Measurements from ENCODE around the gene PAGR1. TPM values are rescaled to one million over a fixed set of nuclear protein-coding genes. Genes with fewer than 3 reads are reported as not detected.
A peak's percentile ranks its signal among the peaks of the same experiment; 100 is the strongest.

Gene PAGR1
- polyA plus RNA-seq, 1 of the 3 experiments (the other 2 are of a cell fraction): 57.7 TPM

DNA sequence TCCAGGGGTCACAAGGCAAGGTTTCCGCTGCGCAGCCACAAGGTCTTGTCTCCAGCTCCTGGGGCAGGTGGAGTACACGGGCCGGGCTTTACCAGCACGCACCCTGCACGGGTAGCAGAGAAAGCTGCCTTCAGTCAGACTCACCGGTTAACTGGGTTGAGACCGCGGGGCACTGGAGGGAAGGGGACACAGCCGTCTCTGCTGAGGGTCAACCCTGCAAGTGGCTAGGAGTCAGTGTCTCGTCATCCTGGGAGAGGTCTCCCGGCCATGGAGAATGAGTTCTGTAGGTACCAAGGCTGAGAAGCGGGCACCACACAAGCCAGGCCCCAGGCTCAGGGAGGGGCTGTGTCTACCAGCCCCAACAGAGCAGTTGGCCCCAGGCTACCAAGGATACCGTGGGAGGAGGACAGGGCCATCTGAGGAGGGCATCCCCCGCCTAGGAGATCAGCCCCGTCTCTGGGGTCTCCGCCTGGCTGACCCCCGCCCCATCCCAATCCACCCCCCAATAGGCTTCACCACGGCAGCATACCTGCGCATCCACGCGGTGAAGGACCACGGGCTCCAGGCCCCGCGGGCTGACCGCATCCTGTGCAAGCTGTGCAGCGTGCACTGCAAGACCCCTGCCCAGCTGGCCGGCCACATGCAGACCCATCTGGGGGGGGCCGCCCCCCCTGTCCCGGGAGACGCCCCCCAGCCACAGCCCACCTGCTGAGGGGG, 6.8 kb upstream of the PAGR1 start (continued):
- TF ChIP-seq MEF2A (IDR thresholded peaks at IDR 0.05; ENCODE audit: borderline replicate concordance, low read depth): no peak
- TF ChIP-seq NRF1 (IDR thresholded peaks at IDR 0.05; ENCODE audit: low read depth, low read length): no peak
- TF ChIP-seq FOSL2 (IDR thresholded peaks at IDR 0.05; ENCODE audit: borderline replicate concordance, low read depth): no peak
- no peak for TF ChIP-seq EZH2phosphoT487 (IDR thresholded peaks at IDR 0.05; ENCODE audit: borderline replicate concordance, low read depth)
- no peak for TF ChIP-seq TEAD4 (IDR thresholded peaks at IDR 0.05; ENCODE audit: borderline replicate concordance, insufficient read depth)
- TF ChIP-seq RXRA (IDR thresholded peaks at IDR 0.05; ENCODE audit: borderline replicate concordance, low read depth): no peak
- TF ChIP-seq JUND (IDR thresholded peaks at IDR 0.05): no peak
- no peak for TF ChIP-seq POLR2AphosphoS5 (IDR thresholded peaks at IDR 0.05; ENCODE audit: low read depth, low read length)
- TF ChIP-seq SMC3 (IDR thresholded peaks at IDR 0.05; ENCODE audit: low read depth, low read length): no peak
- TF ChIP-seq RAD21 (IDR thresholded peaks at IDR 0.05; ENCODE audit: low read length): no peak
- TF ChIP-seq FOXJ3 (CRISPR knock-in tag; IDR thresholded peaks at IDR 0.05): no peak

DNA sequence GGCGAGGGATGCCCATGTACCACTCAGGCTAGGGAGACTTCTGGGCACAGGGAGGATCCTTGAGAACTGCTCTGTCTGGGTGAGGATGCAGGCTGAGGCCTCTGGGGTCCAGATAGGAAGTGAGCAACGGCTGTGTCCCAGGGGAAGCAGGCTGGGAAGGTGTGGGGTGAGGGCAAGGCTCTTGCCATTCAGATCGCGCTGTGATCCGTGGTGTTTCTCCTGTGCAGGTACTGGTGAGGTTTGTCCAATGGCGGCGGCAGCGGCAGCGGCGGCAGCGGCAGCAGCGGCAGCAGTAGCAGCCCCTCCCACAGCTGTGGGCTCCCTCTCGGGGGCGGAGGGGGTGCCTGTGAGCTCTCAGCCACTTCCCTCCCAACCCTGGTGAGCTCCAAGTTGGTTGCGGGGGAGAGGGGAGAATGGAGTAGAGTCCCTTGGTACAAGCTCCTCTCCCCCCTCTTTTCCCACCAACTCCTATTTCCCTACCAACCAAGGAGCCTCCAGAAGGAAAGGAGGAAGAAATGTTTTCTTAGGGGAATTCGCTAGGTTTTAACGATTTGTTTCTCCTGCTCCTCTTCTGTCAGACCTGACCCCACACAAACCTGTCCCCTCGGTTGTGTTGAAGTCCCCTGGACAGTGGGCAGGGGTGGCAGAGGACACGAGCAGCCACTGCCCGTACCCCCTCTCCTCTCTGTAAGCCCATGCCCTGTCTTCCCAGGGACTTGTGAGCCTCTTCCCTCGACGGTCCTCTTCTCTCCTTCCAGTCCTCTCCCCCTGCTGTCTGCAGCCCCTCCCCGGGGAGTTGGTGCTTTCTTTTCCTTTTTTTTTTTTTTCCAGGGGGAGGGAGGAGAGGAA, 5.9 kb upstream of the PAGR1 start:
- H3K27ac ChIP-seq (ENCODE audit: low read depth in 2 of 2, low read length in 1 of 2): peak overlapping the region; percentile 87 to 97
- WGBS (ENCODE audit: low lambda C conversion rate): 49% methylated on average over 13 of the region's 23 CpGs
- ChIA-PET POLR2A (interaction anchor here (0.7 kb wide), 1 partner anchor 218 kb away, joined by 3 read pairs; no protein-coding TSS in a partner anchor), CTCF (interaction anchor here (1.1 to 1.4 kb wide), 2 partner anchors 41 to 222 kb away, joined by 4 to 5 read pairs; no protein-coding TSS in a partner anchor)
- H3K9ac ChIP-seq: peak overlapping the region; percentile 18; the same call in 1 of the 2 replicates
- no peaks in the 10 kb centered on the region for H3K27me3 ChIP-seq (ENCODE audit: insufficient read depth)
- H3K79me2 ChIP-seq (ENCODE audit: insufficient read depth): peaks cover 65% of the 10 kb centered on the region
- peak overlapping the region in 1 of 2 experiments; percentile 16; a peak in 2 of 4 replicates for H3K4me3 ChIP-seq (ENCODE audit: low read depth in 2 of 2, low read length in 1 of 2)
- peaks cover 42% of the 10 kb centered on the region for H3F3A ChIP-seq (replicated peaks; ENCODE audit: insufficient read depth)
- H3K36me3 ChIP-seq (replicated peaks in 1 of 2; ENCODE audit: control insufficient read depth in 1 of 2, insufficient read depth in 2 of 2, low read length in 1 of 2): peaks cover 13 to 18% of the 10 kb centered on the region in 2 experiments
- peaks cover 15% of the 10 kb centered on the region for H4K20me1 ChIP-seq (ENCODE audit: insufficient read depth)
- no peak overlapping the region for H2AFZ ChIP-seq (ENCODE audit: low read depth)
- peaks cover 44 to 67% of the 10 kb centered on the region in 2 experiments for H3K4me1 ChIP-seq (ENCODE audit: control insufficient read depth in 1 of 2, insufficient read depth in 2 of 2, low read depth in 1 of 2, low read length in 1 of 2)
- no peaks in the 10 kb centered on the region for H3K9me2 ChIP-seq
- TF ChIP-seq, protein P1, sequence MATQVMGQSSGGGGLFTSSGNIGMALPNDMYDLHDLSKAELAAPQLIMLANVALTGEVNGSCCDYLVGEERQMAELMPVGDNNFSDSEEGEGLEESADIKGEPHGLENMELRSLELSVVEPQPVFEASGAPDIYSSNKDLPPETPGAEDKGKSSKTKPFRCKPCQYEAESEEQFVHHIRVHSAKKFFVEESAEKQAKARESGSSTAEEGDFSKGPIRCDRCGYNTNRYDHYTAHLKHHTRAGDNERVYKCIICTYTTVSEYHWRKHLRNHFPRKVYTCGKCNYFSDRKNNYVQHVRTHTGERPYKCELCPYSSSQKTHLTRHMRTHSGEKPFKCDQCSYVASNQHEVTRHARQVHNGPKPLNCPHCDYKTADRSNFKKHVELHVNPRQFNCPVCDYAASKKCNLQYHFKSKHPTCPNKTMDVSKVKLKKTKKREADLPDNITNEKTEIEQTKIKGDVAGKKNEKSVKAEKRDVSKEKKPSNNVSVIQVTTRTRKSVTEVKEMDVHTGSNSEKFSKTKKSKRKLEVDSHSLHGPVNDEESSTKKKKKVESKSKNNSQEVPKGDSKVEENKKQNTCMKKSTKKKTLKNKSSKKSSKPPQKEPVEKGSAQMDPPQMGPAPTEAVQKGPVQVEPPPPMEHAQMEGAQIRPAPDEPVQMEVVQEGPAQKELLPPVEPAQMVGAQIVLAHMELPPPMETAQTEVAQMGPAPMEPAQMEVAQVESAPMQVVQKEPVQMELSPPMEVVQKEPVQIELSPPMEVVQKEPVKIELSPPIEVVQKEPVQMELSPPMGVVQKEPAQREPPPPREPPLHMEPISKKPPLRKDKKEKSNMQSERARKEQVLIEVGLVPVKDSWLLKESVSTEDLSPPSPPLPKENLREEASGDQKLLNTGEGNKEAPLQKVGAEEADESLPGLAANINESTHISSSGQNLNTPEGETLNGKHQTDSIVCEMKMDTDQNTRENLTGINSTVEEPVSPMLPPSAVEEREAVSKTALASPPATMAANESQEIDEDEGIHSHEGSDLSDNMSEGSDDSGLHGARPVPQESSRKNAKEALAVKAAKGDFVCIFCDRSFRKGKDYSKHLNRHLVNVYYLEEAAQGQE (IDR thresholded peaks at IDR 0.05; ENCODE audit: low read depth, low read length): no peak
- TF ChIP-seq NRF1 (IDR thresholded peaks at IDR 0.05; ENCODE audit: low read depth, low read length) (no peak), RCOR1 (IDR thresholded peaks at IDR 0.05; ENCODE audit: low read length) (no peak), GATA2 (CRISPR knock-in tag; IDR thresholded peaks at IDR 0.05) (no peak), FOXM1 (IDR thresholded peaks at IDR 0.05; ENCODE audit: low read depth) (no peak), FOXJ3 (CRISPR knock-in tag; IDR thresholded peaks at IDR 0.05) (no peak), TAF1 (IDR thresholded peaks at IDR 0.05; ENCODE audit: borderline replicate concordance, low read depth, low read length) (no peak), RXRA (IDR thresholded peaks at IDR 0.05; ENCODE audit: borderline replicate concordance, low read depth) (no peak), TEAD4 (IDR thresholded peaks at IDR 0.05; ENCODE audit: borderline replicate concordance, insufficient read depth) (no peak)
- TF ChIP-seq, protein P2, sequence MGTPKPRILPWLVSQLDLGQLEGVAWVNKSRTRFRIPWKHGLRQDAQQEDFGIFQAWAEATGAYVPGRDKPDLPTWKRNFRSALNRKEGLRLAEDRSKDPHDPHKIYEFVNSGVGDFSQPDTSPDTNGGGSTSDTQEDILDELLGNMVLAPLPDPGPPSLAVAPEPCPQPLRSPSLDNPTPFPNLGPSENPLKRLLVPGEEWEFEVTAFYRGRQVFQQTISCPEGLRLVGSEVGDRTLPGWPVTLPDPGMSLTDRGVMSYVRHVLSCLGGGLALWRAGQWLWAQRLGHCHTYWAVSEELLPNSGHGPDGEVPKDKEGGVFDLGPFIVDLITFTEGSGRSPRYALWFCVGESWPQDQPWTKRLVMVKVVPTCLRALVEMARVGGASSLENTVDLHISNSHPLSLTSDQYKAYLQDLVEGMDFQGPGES (IDR thresholded peaks at IDR 0.05; ENCODE audit: low read depth, low read length): no peak
- TF ChIP-seq, protein P3, sequence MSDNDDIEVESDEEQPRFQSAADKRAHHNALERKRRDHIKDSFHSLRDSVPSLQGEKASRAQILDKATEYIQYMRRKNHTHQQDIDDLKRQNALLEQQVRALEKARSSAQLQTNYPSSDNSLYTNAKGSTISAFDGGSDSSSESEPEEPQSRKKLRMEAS (IDR thresholded peaks at IDR 0.05; ENCODE audit: low read depth): no peak
- no peaks in the 10 kb centered on the region for H3K9me3 ChIP-seq
- H3K4me2 ChIP-seq: peak overlapping the region; percentile 97
- no peak for DNase-seq
